ENCODE measurements around the gene GPN1. TPM values are rescaled to one million over a fixed set of nuclear protein-coding genes. Genes with fewer than 3 reads are reported as not detected.

GPN1 gene
- total RNA-seq, 1 donor from 2014 or later, result 63.9 TPM

DNA sequence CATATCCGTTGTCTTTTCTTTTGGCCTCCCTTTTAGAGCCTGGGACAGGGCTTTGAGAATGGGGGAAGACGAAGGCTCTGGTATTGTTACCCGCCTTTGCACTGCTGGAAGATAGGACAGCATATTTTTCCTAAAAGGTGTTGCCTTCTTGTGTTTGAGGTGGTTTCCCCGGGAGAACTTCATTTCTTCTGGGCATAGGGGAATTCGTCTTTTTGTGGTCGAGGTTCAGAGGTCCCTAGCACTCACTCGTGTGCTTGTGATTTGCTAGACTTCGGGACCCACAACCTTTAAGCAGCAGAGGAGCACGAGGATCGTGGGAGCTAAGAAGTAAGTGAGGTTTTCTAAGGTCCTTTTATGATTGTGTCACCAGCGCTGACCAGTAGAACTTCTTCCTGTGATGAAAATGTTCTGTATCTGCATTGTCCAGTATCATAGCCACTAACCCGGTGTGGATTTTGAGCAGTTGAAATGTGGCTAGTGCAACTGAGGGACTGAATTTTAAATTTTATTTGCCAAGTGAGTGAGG lies 45.4 kb upstream of the GPN1 start:
- Histone ChIP-seq H3K27ac (ENCODE audit: low read depth, low read length) (peak overlapping the region; percentile 66), H3K9me3 (ENCODE audit: insufficient read depth, low read depth, low read length) (no peaks in the 10 kb centered on the region), H3K4me2 (ENCODE audit: low read length) (peak overlapping the region; percentile 97), H3K4me3 (ENCODE audit: insufficient read depth, low read depth, low read length) (peak overlapping the region; percentile 85), H3K79me2 (ENCODE audit: insufficient read depth, low read length) (peaks cover 56% of the 10 kb centered on the region), H3K36me3 (ENCODE audit: insufficient read depth, low read length) (no peaks in the 10 kb centered on the region), H3K4me1 (ENCODE audit: insufficient read depth, low read length) (peaks cover 19% of the 10 kb centered on the region), H4K20me1 (ENCODE audit: insufficient read depth, low read length) (peaks cover 37% of the 10 kb centered on the region), H3K9ac (ENCODE audit: low read length) (peak overlapping the region; percentile 90), H3K27me3 (ENCODE audit: insufficient read depth, low read length) (no peaks in the 10 kb centered on the region), H2AFZ (ENCODE audit: low read depth, low read length) (peak overlapping the region; percentile 85)
- FAIRE-seq (no peak), DNase-seq (ENCODE audit: low read depth) (no peak)
- H3K27me3 Mint-ChIP-seq (ENCODE audit: low read depth, unreplicated experiment), result peaks cover 2% of the 10 kb centered on the region
- peaks cover 4% of the 10 kb centered on the region for H3K36me3 Mint-ChIP-seq (ENCODE audit: low read depth, unreplicated experiment)
- peaks cover 27% of the 10 kb centered on the region for H3K9me3 Mint-ChIP-seq (ENCODE audit: unreplicated experiment)
- H3K4me1 Mint-ChIP-seq (ENCODE audit: low read depth, unreplicated experiment), result peaks cover 14% of the 10 kb centered on the region
- H3K27ac Mint-ChIP-seq (ENCODE audit: unreplicated experiment), result peak overlapping the region; percentile 88
- H3K4me3 Mint-ChIP-seq (ENCODE audit: unreplicated experiment), result peak overlapping the region; percentile 95
- no peak for TF ChIP-seq EZH2 (IDR thresholded peaks at IDR 0.05; ENCODE audit: insufficient read depth, low read length)
- no peak for TF ChIP-seq CTCF (IDR thresholded peaks at IDR 0.05; ENCODE audit: insufficient read depth, low read depth, low read length)

GRCh38 chr2:27584597-27584996 lies 44.3 kb upstream of the GPN1 start:
- H3K9me3 ChIP-seq (ENCODE audit: insufficient read depth, low read depth, low read length), result no peaks in the 10 kb centered on the region
- no peak overlapping the region for H3K27ac Mint-ChIP-seq (ENCODE audit: unreplicated experiment)
- H3K27ac ChIP-seq (ENCODE audit: low read depth, low read length), result no peak overlapping the region
- H3K4me1 ChIP-seq (ENCODE audit: insufficient read depth, low read length), result peaks cover 19% of the 10 kb centered on the region
- peaks cover 15% of the 10 kb centered on the region for H3K9me3 Mint-ChIP-seq (ENCODE audit: unreplicated experiment)
- H3K4me3 ChIP-seq (ENCODE audit: insufficient read depth, low read depth, low read length), result peak overlapping the region; percentile 85
- peaks cover 4% of the 10 kb centered on the region for H3K36me3 Mint-ChIP-seq (ENCODE audit: low read depth, unreplicated experiment)
- H3K79me2 ChIP-seq (ENCODE audit: insufficient read depth, low read length), result peaks cover 67% of the 10 kb centered on the region
- H3K4me2 ChIP-seq (ENCODE audit: low read length), result peak overlapping the region; percentile 97
- no peak overlapping the region for H3K9ac ChIP-seq (ENCODE audit: low read length)
- TF ChIP-seq CTCF (IDR thresholded peaks at IDR 0.05; ENCODE audit: insufficient read depth, low read depth, low read length), result no peak
- TF ChIP-seq EZH2 (IDR thresholded peaks at IDR 0.05; ENCODE audit: insufficient read depth, low read length), result no peak
- no peak for FAIRE-seq
- DNase-seq (ENCODE audit: low read depth), result no peak
- no peaks in the 10 kb centered on the region for H3K27me3 ChIP-seq (ENCODE audit: insufficient read depth, low read length)
- peaks cover 44% of the 10 kb centered on the region for H4K20me1 ChIP-seq (ENCODE audit: insufficient read depth, low read length)
- H3K4me1 Mint-ChIP-seq (ENCODE audit: low read depth, unreplicated experiment), result peaks cover 14% of the 10 kb centered on the region
- no peak overlapping the region for H2AFZ ChIP-seq (ENCODE audit: low read depth, low read length)
- H3K36me3 ChIP-seq (ENCODE audit: insufficient read depth, low read length), result no peaks in the 10 kb centered on the region
- H3K4me3 Mint-ChIP-seq (ENCODE audit: unreplicated experiment), result peak overlapping the region; percentile 95
- peaks cover 2% of the 10 kb centered on the region for H3K27me3 Mint-ChIP-seq (ENCODE audit: low read depth, unreplicated experiment)

DNA sequence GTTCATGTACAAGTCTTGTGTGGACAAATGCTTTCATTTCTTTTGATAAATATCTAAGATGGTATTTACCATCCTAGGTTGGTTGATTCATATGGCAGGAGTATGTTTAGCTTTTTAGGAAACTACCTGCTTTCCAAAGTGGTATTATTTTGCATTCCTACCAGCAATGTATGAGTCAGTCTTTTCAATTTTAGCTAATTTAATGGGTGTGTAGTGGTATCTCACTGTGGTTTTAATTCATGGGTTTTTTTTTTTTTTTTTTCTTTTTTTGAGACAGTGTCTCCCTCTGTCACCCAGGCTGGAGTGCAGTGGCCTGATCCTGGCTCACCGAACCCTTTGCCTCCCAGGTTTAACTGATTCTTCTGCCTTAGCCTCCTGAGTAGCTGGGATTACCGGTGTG lies 41.8 kb upstream of the GPN1 start:
- Mint-ChIP-seq H3K36me3 (ENCODE audit: low read depth, unreplicated experiment) (peaks cover 2% of the 10 kb centered on the region), H3K27me3 (ENCODE audit: low read depth, unreplicated experiment) (peaks cover 2% of the 10 kb centered on the region), H3K4me1 (ENCODE audit: low read depth, unreplicated experiment) (peaks cover 14% of the 10 kb centered on the region), H3K4me3 (ENCODE audit: unreplicated experiment) (no peak overlapping the region), H3K27ac (ENCODE audit: unreplicated experiment) (no peak overlapping the region), H3K9me3 (ENCODE audit: unreplicated experiment) (peaks cover 5% of the 10 kb centered on the region)
- Histone ChIP-seq H3K27me3 (ENCODE audit: insufficient read depth, low read length) (no peaks in the 10 kb centered on the region), H3K79me2 (ENCODE audit: insufficient read depth, low read length) (peaks cover 92% of the 10 kb centered on the region), H3K4me1 (ENCODE audit: insufficient read depth, low read length) (peaks cover 19% of the 10 kb centered on the region), H3K4me3 (ENCODE audit: insufficient read depth, low read depth, low read length) (no peak overlapping the region), H4K20me1 (ENCODE audit: insufficient read depth, low read length) (peaks cover 64% of the 10 kb centered on the region), H3K9ac (ENCODE audit: low read length) (no peak overlapping the region), H3K27ac (ENCODE audit: low read depth, low read length) (no peak overlapping the region), H3K4me2 (ENCODE audit: low read length) (no peak overlapping the region), H3K36me3 (ENCODE audit: insufficient read depth, low read length) (no peaks in the 10 kb centered on the region), H3K9me3 (ENCODE audit: insufficient read depth, low read depth, low read length) (no peaks in the 10 kb centered on the region), H2AFZ (ENCODE audit: low read depth, low read length) (no peak overlapping the region)
- no peak for DNase-seq (ENCODE audit: low read depth)
- TF ChIP-seq EZH2 (IDR thresholded peaks at IDR 0.05; ENCODE audit: insufficient read depth, low read length) (no peak), CTCF (IDR thresholded peaks at IDR 0.05; ENCODE audit: insufficient read depth, low read depth, low read length) (no peak)
- no peak for FAIRE-seq
